AG09319 (cell line): Measurements from ENCODE around the gene LMBR1L.
"Not testable (repeated sequence)": the region's sequence is repeated elsewhere in the genome, so short reads cannot be mapped to it uniquely, and the experiment has no call there.

Source experiments
- DNase-seq: peaks from one replicate; pipeline ENCODE4 v3.0.0-alpha.2; 2010; ENCODE audit warnings: low read depth; ENCODE audit errors: extremely low read depth
- CTCF ChIP-seq: IDR thresholded peaks from 2 replicates; pipeline ENCODE4 v1.5.1; 2011; ENCODE audit warnings: low read depth, mild to moderate bottlenecking, inconsistent platforms, low read length, moderate library complexity

Gene LMBR1L

GRCh38 chr12:49138587-49138986, 27.9 kb upstream of the LMBR1L start:
- TF ChIP-seq CTCF, result no peak
- no peak for DNase-seq

GRCh38 chr12:49137476-49137875, 26.8 kb upstream of the LMBR1L start:
- DNase-seq, result no peak
- no peak for TF ChIP-seq CTCF

GRCh38 chr12:49136997-49137396, 26.4 kb upstream of the LMBR1L start:
- DNase-seq, result not testable (repeated sequence)

- no peak for TF ChIP-seq CTCF
- no peak for DNase-seq
Measured at GRCh38 chr12:49133590-49133989, 22.9 kb upstream of the LMBR1L start.

- no peak for TF ChIP-seq CTCF
- no peak for DNase-seq
Measured at GRCh38 chr12:49133014-49133413, 22.4 kb upstream of the LMBR1L start.

GRCh38 chr12:49131894-49132461, 21.3 kb upstream of the LMBR1L start:
- no peak for TF ChIP-seq CTCF
- no peak for DNase-seq

- DNase-seq, result peak; percentile 75
- no peak for TF ChIP-seq CTCF
Measured at GRCh38 chr12:49131051-49131893, 20.6 kb upstream of the LMBR1L start, which contains the start of gene TUBA1B. TSS of gene TUBA1B (minus strand) at chr12:49131395. CDS start at chr12:49131300, 95 bp downstream.
